Cardiac muscle cell (in vitro differentiated cells and primary cell): ENCODE results near the gene NINJ2. TPM values are rescaled to one million over a fixed set of nuclear protein-coding genes. Genes with fewer than 3 reads are reported as not detected.
A peak's percentile ranks its signal among the peaks of the same experiment; 100 is the strongest.

Source experiments
- DNase-seq, 2 donors: peaks; one replicate each; pipeline versions ENCODE4 v3.0.0 to v3.0.0-alpha.2; 2010 to 2017; ENCODE audit warnings: low read depth in 1 of 2, low spot score in 1 of 2
- H3K27ac ChIP-seq: fragments of 200-600 bp; sonication (generic); 2 replicates; pipeline ENCODE4 v1.5.1; 2016
- H3K27me3 ChIP-seq: fragments of 200-600 bp; sonication (generic); 2 replicates; pipeline ENCODE4 v1.6.0; 2016; ENCODE audit warnings: control low read depth
- H3K36me3 ChIP-seq: fragments of 200-600 bp; sonication (generic); 2 replicates; pipeline ENCODE4 v1.5.1; 2016; ENCODE audit warnings: control low read depth
- H3K4me1 ChIP-seq: fragments of 200-600 bp; sonication (generic); 2 replicates; pipeline ENCODE4 v1.8.1; 2017; ENCODE audit warnings: low read depth, mild to moderate bottlenecking, mixed run types
- H3K4me3 ChIP-seq: fragments of 200-600 bp; sonication (generic); 2 replicates; pipeline ENCODE4 v1.5.1; 2016; ENCODE audit warnings: mild to moderate bottlenecking
- H3K9me3 ChIP-seq: fragments of 200-600 bp; sonication (generic); 2 replicates; pipeline ENCODE4 v1.5.1; 2017; ENCODE audit warnings: low read depth, mild to moderate bottlenecking, control low read depth
- polyA plus RNA-seq: library from polyadenylated mRNA; unstranded; fragments of >200 nt; fragmentation: Nextera tagmentation; extraction: Ambion mirVana; gene quantifications from 2 replicates; pipeline ENCODE4 v1.2.1, GENCODE V29; 2016
- total RNA-seq: library from RNA; depleted of rRNA; stranded (reverse); fragments of >200 nt; gene quantifications from 2 replicates; pipeline ENCODE4 v1.2.3, GENCODE V29; 2016
- TF ChIP-seq, protein P1 (sequence below): IDR thresholded peaks from 2 replicates; pipeline ENCODE4 v1.5.1; 2012; ENCODE audit warnings: low read depth, mild to moderate bottlenecking, low read length

Gene NINJ2
- total and polyA plus RNA-seq, 2 experiments from 2014 or later = 2.3 TPM; not detected in 1

DNA sequence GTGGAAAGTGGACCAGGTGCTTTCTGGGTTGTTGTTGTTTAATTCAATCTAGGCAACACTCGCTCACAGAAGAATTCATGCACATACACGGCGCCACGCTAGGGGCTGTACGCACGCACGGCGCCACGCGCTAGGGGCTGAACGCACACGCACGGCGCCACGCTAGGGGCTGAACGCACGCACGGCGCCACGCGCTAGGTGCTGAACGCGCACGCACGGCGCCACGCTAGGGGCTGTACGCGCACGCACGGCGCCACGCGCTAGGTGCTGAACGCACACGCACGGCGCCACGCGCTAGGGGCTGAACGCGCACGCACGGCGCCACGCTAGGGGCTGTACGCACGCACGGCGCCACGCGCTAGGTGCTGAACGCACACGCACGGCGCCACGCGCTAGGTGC lies 54.3 kb downstream of the NINJ2 start:
- H3K27ac ChIP-seq = no peak overlapping the region
- H3K9me3 ChIP-seq = no peaks in the 10 kb centered on the region
- TF ChIP-seq, protein P1, sequence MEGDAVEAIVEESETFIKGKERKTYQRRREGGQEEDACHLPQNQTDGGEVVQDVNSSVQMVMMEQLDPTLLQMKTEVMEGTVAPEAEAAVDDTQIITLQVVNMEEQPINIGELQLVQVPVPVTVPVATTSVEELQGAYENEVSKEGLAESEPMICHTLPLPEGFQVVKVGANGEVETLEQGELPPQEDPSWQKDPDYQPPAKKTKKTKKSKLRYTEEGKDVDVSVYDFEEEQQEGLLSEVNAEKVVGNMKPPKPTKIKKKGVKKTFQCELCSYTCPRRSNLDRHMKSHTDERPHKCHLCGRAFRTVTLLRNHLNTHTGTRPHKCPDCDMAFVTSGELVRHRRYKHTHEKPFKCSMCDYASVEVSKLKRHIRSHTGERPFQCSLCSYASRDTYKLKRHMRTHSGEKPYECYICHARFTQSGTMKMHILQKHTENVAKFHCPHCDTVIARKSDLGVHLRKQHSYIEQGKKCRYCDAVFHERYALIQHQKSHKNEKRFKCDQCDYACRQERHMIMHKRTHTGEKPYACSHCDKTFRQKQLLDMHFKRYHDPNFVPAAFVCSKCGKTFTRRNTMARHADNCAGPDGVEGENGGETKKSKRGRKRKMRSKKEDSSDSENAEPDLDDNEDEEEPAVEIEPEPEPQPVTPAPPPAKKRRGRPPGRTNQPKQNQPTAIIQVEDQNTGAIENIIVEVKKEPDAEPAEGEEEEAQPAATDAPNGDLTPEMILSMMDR = no peak
- no peak for DNase-seq
- H3K27me3 ChIP-seq = no peaks in the 10 kb centered on the region
- H3K36me3 ChIP-seq = no peaks in the 10 kb centered on the region
- peaks cover 6% of the 10 kb centered on the region for H3K4me1 ChIP-seq
- no peak overlapping the region for H3K4me3 ChIP-seq

DNA sequence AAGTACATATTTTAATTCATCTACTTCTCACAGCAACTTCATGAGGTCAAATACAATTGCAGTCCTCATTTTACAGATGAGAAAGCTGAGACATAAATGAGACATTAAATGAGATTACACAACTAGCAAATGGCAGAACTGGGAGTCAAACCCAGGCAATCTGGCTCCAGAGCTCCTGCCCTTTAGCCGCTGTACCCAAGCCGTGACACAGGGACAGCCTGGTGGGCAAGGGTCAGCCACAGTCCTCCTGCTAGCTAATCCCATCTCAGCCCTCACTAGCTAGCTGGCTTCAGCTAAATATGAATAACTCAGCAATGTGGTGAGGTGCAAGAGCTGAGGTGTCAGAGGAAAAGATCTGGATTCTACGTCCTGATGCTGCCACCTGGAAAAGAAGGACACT lies 54.8 kb downstream of the NINJ2 start:
- DNase-seq = no peak
- Histone ChIP-seq H3K4me3 (no peak overlapping the region), H3K9me3 (no peaks in the 10 kb centered on the region), H3K27me3 (no peaks in the 10 kb centered on the region), H3K36me3 (no peaks in the 10 kb centered on the region), H3K4me1 (peaks cover 6% of the 10 kb centered on the region), H3K27ac (no peak overlapping the region)
- TF ChIP-seq, protein P1 = no peak

DNA sequence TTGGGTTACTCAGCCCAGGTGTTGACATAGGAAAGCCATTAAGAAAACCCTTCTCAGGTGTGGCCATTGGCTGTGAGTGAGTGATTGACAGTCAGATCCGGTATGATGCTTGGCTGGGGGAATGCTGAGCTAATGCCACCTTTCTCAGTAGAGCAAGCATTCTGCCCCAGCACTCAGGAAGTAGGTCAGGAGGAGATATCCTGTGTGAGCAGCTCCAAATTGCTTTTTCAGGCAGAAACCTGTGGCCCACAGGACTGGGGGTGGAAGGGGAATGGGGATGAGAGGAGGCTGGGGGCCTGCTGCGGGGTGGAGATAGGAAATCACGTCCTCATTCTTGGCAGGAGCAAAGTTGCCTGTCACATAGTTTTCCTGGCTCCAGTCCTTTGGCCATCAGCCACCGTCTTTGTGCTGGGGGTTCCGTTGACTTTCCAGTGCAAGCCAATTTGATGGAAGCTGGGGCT lies 55.7 kb downstream of the NINJ2 start:
- TF ChIP-seq, protein P1 = no peak
- Histone ChIP-seq H3K9me3 (no peaks in the 10 kb centered on the region), H3K27ac (no peak overlapping the region), H3K4me1 (peaks cover 6% of the 10 kb centered on the region), H3K27me3 (no peaks in the 10 kb centered on the region), H3K4me3 (no peak overlapping the region), H3K36me3 (no peaks in the 10 kb centered on the region)
- DNase-seq = peak in 1 of 2 donors; percentile 55

DNA sequence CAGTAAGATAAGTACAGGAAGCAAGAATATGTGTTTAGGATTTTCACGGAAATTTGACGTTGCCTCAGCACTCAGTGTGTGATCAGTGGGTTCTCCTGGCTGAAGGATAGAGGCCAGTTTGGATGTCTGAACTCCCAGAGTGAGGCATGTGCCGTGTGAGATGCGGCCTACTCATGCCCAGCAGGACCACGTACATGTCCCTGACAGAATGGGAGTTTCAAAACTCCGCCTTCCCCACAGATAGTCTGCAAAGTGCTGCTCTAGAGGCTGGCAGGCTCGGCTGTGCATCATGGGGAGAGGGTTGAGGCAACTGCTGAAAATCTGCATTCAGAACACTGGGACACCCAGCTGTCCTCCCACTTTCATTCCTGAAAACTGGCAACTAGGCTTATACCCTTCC lies 58.3 kb downstream of the NINJ2 start:
- TF ChIP-seq, protein P1 = no peak
- Histone ChIP-seq H3K9me3 (no peaks in the 10 kb centered on the region), H3K4me3 (no peak overlapping the region), H3K36me3 (no peaks in the 10 kb centered on the region), H3K27me3 (no peaks in the 10 kb centered on the region), H3K27ac (peak overlapping the region; percentile 74), H3K4me1 (peaks cover 6% of the 10 kb centered on the region)
- DNase-seq = peak in 1 of 2 donors; percentile 21

DNA sequence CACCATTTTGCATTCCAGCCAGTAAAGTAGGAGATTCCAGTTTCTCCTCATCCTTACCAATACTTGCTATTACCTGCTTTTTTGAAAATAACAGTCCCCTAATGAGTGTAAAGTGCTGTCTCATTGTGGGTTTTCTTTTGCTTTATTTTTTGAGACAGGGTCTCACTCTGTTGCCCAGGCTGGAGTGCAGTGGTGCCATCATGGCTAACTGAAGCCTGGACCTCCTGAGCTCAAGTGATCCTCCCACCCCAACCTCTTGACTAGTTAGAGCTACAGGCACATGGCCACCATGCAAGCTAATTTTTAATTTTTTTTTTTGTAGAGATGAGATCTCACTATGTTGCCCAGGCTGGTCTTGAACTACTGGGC lies 60.6 kb downstream of the NINJ2 start:
- TF ChIP-seq, protein P1 = no peak
- H3K27me3 ChIP-seq = no peaks in the 10 kb centered on the region
- no peaks in the 10 kb centered on the region for H3K36me3 ChIP-seq
- H3K9me3 ChIP-seq = no peaks in the 10 kb centered on the region
- DNase-seq = no peak
- H3K4me1 ChIP-seq = peaks cover 6% of the 10 kb centered on the region
- H3K4me3 ChIP-seq = no peak overlapping the region
- no peak overlapping the region for H3K27ac ChIP-seq
